Keratinocyte (primary cell): Measurements from ENCODE around the gene TLE1. TPM values are rescaled to one million over a fixed set of nuclear protein-coding genes. Genes with fewer than 3 reads are reported as not detected.

ENCODE experiments used
- DNase-seq: peaks from one replicate; pipeline ENCODE4 v3.0.0-alpha.2; 2011; ENCODE audit warnings: low read depth, missing footprints, low spot score
- FAIRE-seq: peaks from 2 replicates; lab custom pipeline; 2011; peaks lifted over from hg19 to GRCh38; lab: Jason Lieb, UNC
- H2AFZ ChIP-seq: 2 replicates; pipeline ENCODE4 v1.6.0; 2012; ENCODE audit warnings: low read length, control low read depth, inconsistent platforms; ENCODE audit not compliant: control insufficient read depth
- H3K27ac ChIP-seq: 2 replicates; pipeline ENCODE4 v1.5.1; 2011; ENCODE audit warnings: low read length; ENCODE audit not compliant: control insufficient read depth, insufficient read depth
- H3K27me3 ChIP-seq: 3 replicates; pipeline ENCODE4 v1.6.0; 2011; ENCODE audit warnings: low read length; ENCODE audit not compliant: control insufficient read depth, insufficient read depth; ENCODE audit errors: extremely low read depth
- H3K36me3 ChIP-seq, 2 experiments: 2 replicates in 1 of 2; 3 replicates in 1 of 2; pipeline ENCODE4 v1.5.1; 2011; ENCODE audit warnings: low read length in 2 of 2, mild to moderate bottlenecking in 1 of 2; ENCODE audit not compliant: control insufficient read depth in 2 of 2, insufficient read depth in 2 of 2; ENCODE audit errors: extremely low read depth in 1 of 2
- H3K4me1 ChIP-seq: 3 replicates; pipeline ENCODE4 v1.5.1; 2011; ENCODE audit warnings: low read length; ENCODE audit not compliant: control insufficient read depth, insufficient read depth; ENCODE audit errors: extremely low read depth
- H3K4me2 ChIP-seq: 3 replicates; pipeline ENCODE4 v1.6.0; 2011; ENCODE audit warnings: low read depth, low read length; ENCODE audit not compliant: control insufficient read depth, insufficient read depth; ENCODE audit errors: extremely low read depth
- H3K4me3 ChIP-seq, 3 experiments: fragments of 200-600 bp in 1 of 3; sonication (generic) in 1 of 3; 2 replicates in 2 of 3; 3 replicates in 1 of 3; pipeline ENCODE4 v1.5.1; 2011 to 2016; ENCODE audit warnings: low read length in 3 of 3, mild to moderate bottlenecking in 3 of 3, control low read depth in 2 of 3, inconsistent platforms in 1 of 3, low read depth in 1 of 3, mixed read lengths in 1 of 3, mixed run types in 1 of 3, moderate library complexity in 1 of 3; ENCODE audit not compliant: control insufficient read depth in 2 of 3, insufficient read depth in 2 of 3; ENCODE audit errors: extremely low read depth in 1 of 3
- H3K79me2 ChIP-seq: 2 replicates; pipeline ENCODE4 v1.6.0; 2012; ENCODE audit warnings: low read length; ENCODE audit not compliant: control insufficient read depth, insufficient read depth
- H3K9ac ChIP-seq: 3 replicates; pipeline ENCODE4 v1.6.0; 2011; ENCODE audit warnings: low read length; ENCODE audit not compliant: control insufficient read depth, insufficient read depth; ENCODE audit errors: extremely low read depth
- H3K9me1 ChIP-seq: 3 replicates; pipeline ENCODE4 v1.6.0; 2011; ENCODE audit warnings: low read length; ENCODE audit not compliant: control insufficient read depth, insufficient read depth; ENCODE audit errors: extremely low read depth
- H3K9me3 ChIP-seq: 2 replicates; pipeline ENCODE4 v1.5.1; 2012; ENCODE audit warnings: low read depth, low read length; ENCODE audit not compliant: control insufficient read depth
- H4K20me1 ChIP-seq: 3 replicates; pipeline ENCODE4 v1.6.0; 2011; ENCODE audit warnings: low read length; ENCODE audit not compliant: control insufficient read depth, insufficient read depth; ENCODE audit errors: extremely low read depth
- CTCF ChIP-seq, 3 experiments: IDR thresholded peaks in 1 of 3; conservative IDR thresholded peaks in 1 of 3; optimal IDR thresholded peaks in 1 of 3; 2 replicates in 2 of 3; 3 replicates in 1 of 3; pipeline versions ENCODE3 to v1.5.1; 2011; ENCODE audit warnings: low read length in 3 of 3, mild to moderate bottlenecking in 3 of 3, moderate library complexity in 2 of 3, control low read depth in 1 of 3, inconsistent platforms in 1 of 3; ENCODE audit not compliant: insufficient read depth in 2 of 3; ENCODE audit errors: extremely low read depth in 1 of 3
- EZH2 ChIP-seq: IDR thresholded peaks from one replicate; pipeline ENCODE4 v1.6.1; 2012; ENCODE audit warnings: inconsistent platforms, mild to moderate bottlenecking, low read length, moderate library complexity
- dilution Hi-C: fragments of 300-500 bp; cut with MboI; formaldehyde crosslinking; loops from one replicate; pipeline ENCODE4 v1.7.0; 2020; ENCODE audit warnings: low sequenced_read_pairs; ENCODE audit not compliant: extremely low pct_ligation_motif_present
- polyA plus RNA-seq, 5 experiments: library from polyadenylated mRNA; depleted of rRNA in 3 of 5; stranded (reverse) in 3 of 5; stranded (forward) in 1 of 5; unstranded in 1 of 5; fragments of >200 nt; gene quantifications; 1 replicate in 1 of 5; 2 replicates in 3 of 5; 3 replicates in 1 of 5; pipeline versions ENCODE4 v1.2.1 to v1.2.3, GENCODE V29; 2011 to 2012; ENCODE audit warnings: missing spikeins in 2 of 5, low read depth in 1 of 5, low replicate concordance in 1 of 5

The TLE1 gene
- polyA plus RNA-seq, 1 donor (not counting 4 experiments of a cell fraction or from before 2014, with no cell fraction given): 29.6 TPM

- Histone ChIP-seq H3K4me2 (no peak overlapping the region), H3K79me2 (no peaks in the 10 kb centered on the region), H3K9me1 (no peaks in the 10 kb centered on the region), H3K27ac (no peak overlapping the region), H2AFZ (no peak overlapping the region), H4K20me1 (no peaks in the 10 kb centered on the region), H3K4me3 (no peak overlapping the region), H3K9ac (no peak overlapping the region), H3K4me1 (no peaks in the 10 kb centered on the region), H3K36me3 (peaks cover 18 to 26% of the 10 kb centered on the region in 2 experiments), H3K9me3 (no peaks in the 10 kb centered on the region), H3K27me3 (no peaks in the 10 kb centered on the region)
- dilution Hi-C loops: no loop called here
- TF ChIP-seq EZH2: no peak
- no peak for TF ChIP-seq CTCF (optimal IDR thresholded peaks at IDR 0.05 in 1 of 3, IDR thresholded peaks at IDR 0.05 in 1 of 3, conservative IDR thresholded peaks at IDR 0.05 in 1 of 3; ENCODE audit: extremely low read depth in 1 of 3, insufficient read depth in 2 of 3, low read length in 3 of 3)
- FAIRE-seq (no peak), DNase-seq (no peak)
Measured at GRCh38 chr9:81588148-81588871, 101.0 kb downstream of the TLE1 start.

- Histone ChIP-seq H3K27me3 (no peaks in the 10 kb centered on the region), H4K20me1 (no peaks in the 10 kb centered on the region), H3K9me3 (no peaks in the 10 kb centered on the region), H2AFZ (no peak overlapping the region), H3K4me2 (no peak overlapping the region), H3K27ac (no peak overlapping the region), H3K36me3 (peaks cover 20 to 21% of the 10 kb centered on the region in 2 experiments), H3K9me1 (no peaks in the 10 kb centered on the region), H3K4me1 (no peaks in the 10 kb centered on the region), H3K79me2 (no peaks in the 10 kb centered on the region), H3K4me3 (no peak overlapping the region), H3K9ac (no peak overlapping the region)
- DNase-seq (no peak), FAIRE-seq (no peak)
- dilution Hi-C loops: no loop called here
- TF ChIP-seq EZH2: no peak
- TF ChIP-seq CTCF (optimal IDR thresholded peaks at IDR 0.05 in 1 of 3, IDR thresholded peaks at IDR 0.05 in 1 of 3, conservative IDR thresholded peaks at IDR 0.05 in 1 of 3; ENCODE audit: extremely low read depth in 1 of 3, insufficient read depth in 2 of 3, low read length in 3 of 3): no peak
Measured at GRCh38 chr9:81586786-81587185, 102.6 kb downstream of the TLE1 start.
